ENCODE results near the gene LRRC51. TPM values are rescaled to one million over a fixed set of nuclear protein-coding genes. Genes with fewer than 3 reads are reported as not detected.

The LRRC51 gene
- total and polyA plus RNA-seq, 2 donors (not counting 3 experiments of a cell fraction or from before 2014, with no cell fraction given): 3.5 to 6.1 TPM

GRCh38 chr11:72123117-72123653 is 42.5 kb downstream of the LRRC51 start:
- Histone ChIP-seq H3K36me3 (ENCODE audit: control insufficient read depth in 2 of 2, extremely low read depth in 1 of 2, insufficient read depth in 2 of 2, low read length in 2 of 2) (no peaks in the 10 kb centered on the region), H3K9me3 (replicated peaks; ENCODE audit: control insufficient read depth, insufficient read depth, low read length) (no peaks in the 10 kb centered on the region), H3K4me1 (ENCODE audit: control insufficient read depth, extremely low read depth, insufficient read depth, low read length) (no peaks in the 10 kb centered on the region), H2AFZ (ENCODE audit: low read depth, low read length) (no peak overlapping the region), H3K4me2 (ENCODE audit: insufficient read depth, low read length) (no peak overlapping the region), H3K9ac (replicated peaks; ENCODE audit: extremely low read depth, insufficient read depth, low read length) (no peak overlapping the region), H3K9me1 (replicated peaks; ENCODE audit: control insufficient read depth, extremely low read depth, insufficient read depth, low read length) (no peaks in the 10 kb centered on the region), H3K79me2 (ENCODE audit: control insufficient read depth, insufficient read depth, low read length) (no peaks in the 10 kb centered on the region), H3K27me3 (ENCODE audit: control insufficient read depth in 2 of 2, insufficient read depth in 2 of 2, low read length in 2 of 2) (peaks cover 0 to 4% of the 10 kb centered on the region in 2 experiments), H3K4me3 (replicated peaks in 1 of 3; ENCODE audit: insufficient read depth in 1 of 3, low read depth in 1 of 3, low read length in 3 of 3) (no peak overlapping the region), H3K27ac (ENCODE audit: insufficient read depth, low read depth, low read length) (no peak overlapping the region), H4K20me1 (replicated peaks; ENCODE audit: control insufficient read depth, extremely low read depth, insufficient read depth, low read length) (no peaks in the 10 kb centered on the region)
- TF ChIP-seq GATA2 (IDR thresholded peaks at IDR 0.05; ENCODE audit: insufficient read depth, insufficient read length, low read depth, low read length): no peak
- TF ChIP-seq FOS (IDR thresholded peaks at IDR 0.05; ENCODE audit: borderline replicate concordance, insufficient read depth, low read length): no peak
- no peak for TF ChIP-seq CTCF (IDR thresholded peaks at IDR 0.05; ENCODE audit: extremely low read depth in 1 of 2, insufficient read depth in 1 of 2, low read depth in 1 of 2, low read length in 2 of 2)
- no peak for TF ChIP-seq POLR2AphosphoS5 (IDR thresholded peaks at IDR 0.05; ENCODE audit: insufficient read depth, low read depth, low read length)
- no peak for TF ChIP-seq EZH2 (IDR thresholded peaks at IDR 0.05; ENCODE audit: borderline replicate concordance, low read depth, low read length, severe bottlenecking)
- no peak for TF ChIP-seq MYC (IDR thresholded peaks at IDR 0.05; ENCODE audit: low read depth, low read length)
- TF ChIP-seq JUN (IDR thresholded peaks at IDR 0.05; ENCODE audit: borderline replicate concordance, insufficient read depth, insufficient read length, low read depth): no peak
- no peak for TF ChIP-seq MAX (IDR thresholded peaks at IDR 0.05; ENCODE audit: insufficient read depth, insufficient read length)
- no peak for TF ChIP-seq POLR2A (IDR thresholded peaks at IDR 0.05; ENCODE audit: low read depth, low read length)
- ChIA-PET POLR2A (no interaction called here), CTCF (interaction anchor here (4.1 kb wide), 1 partner anchor 21 kb away, joined by 25 read pairs; no protein-coding TSS in a partner anchor)
- no TSS peak for BruUV-seq (replicated peaks)
- dilution Hi-C loops (cut with MboI; ENCODE audit: extremely low pct_ligation_motif_present, low sequenced_read_pairs) (no loop called here), intact Hi-C loops (cut with micrococcal nuclease) (no loop called here)
- FAIRE-seq: no peak
- DNase-seq (ENCODE audit: low read depth, low spot score): no peak

Measured in endothelial cell of umbilical vein (primary cell).